ENCODE results near the gene MYLK4.

MYLK4 gene

DNA sequence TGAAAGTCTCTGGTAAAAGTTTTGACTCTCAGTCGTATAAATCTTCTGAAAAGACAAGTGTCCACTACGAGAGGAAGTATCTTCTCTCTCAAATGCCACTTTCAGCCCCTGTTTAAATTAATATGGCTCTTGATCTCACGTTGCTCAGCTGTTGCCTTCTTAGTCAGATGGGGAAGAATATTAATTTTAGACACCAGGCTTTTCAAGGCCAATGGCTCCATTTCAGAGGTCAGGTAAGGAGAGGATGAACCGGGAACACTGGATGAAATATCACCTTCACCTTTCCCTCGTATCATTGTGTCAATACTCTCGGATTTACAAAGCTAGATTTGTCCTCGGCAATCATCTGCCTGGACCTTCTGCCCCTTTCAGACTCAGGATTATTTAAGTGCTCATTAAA lies at the start of gene MYLK4:
Gene MYLK4, minus strand, starts transcription at position 91 of the 400 bp plus-strand sequence. CDS start 1,628 bp downstream, outside the sequence.
- no peak for DNase-seq
- TF ChIP-seq POLR2A (IDR thresholded peaks at IDR 0.05; ENCODE audit: low read length) = no peak
- TF ChIP-seq GATA1 (IDR thresholded peaks at IDR 0.05; ENCODE audit: low read depth, low read length) = no peak

GRCh38 chr6:2799936-2800527 lies 49.3 kb upstream of the MYLK4 start:
- DNase-seq = peak in 1 of 2 experiments; percentile 42
- TF ChIP-seq GATA1 (IDR thresholded peaks at IDR 0.05; ENCODE audit: low read depth, low read length) (no peak), POLR2A (IDR thresholded peaks at IDR 0.05; ENCODE audit: low read length) (peak; percentile 43)

- no peak for DNase-seq
Measured at GRCh38 chr6:2798586-2799134, 47.9 kb upstream of the MYLK4 start.

DNA sequence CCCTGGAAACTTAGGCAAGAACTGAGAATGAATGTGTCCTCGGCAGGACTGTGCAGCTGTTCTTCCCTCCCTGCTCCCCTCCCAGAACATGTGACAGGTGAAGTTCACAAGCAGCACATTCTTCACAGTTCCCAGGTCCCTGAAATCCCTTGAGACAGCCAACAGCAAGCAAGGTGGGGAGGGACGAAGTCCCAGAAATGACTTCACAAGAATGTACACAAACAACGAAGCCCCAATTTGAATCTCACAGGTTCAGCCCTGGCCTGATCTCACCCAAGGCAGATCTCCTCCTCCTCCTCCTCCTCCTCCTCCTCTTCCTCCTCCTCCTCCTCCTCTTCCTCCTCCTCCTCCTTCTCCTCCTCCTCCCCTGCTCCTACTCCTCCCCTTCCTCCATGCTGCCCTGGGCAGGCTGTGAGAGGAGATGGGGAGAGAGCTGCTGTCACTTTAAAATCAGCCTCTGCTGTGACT lies 46.9 kb upstream of the MYLK4 start:
- no peak for DNase-seq
- TF ChIP-seq POLR2A (IDR thresholded peaks at IDR 0.05; ENCODE audit: low read length) = no peak
- no peak for TF ChIP-seq GATA1 (IDR thresholded peaks at IDR 0.05; ENCODE audit: low read depth, low read length)

More at GRCh38 chr6:2798586-2799134, 47.9 kb upstream of the MYLK4 start:
- TF ChIP-seq GATA1 (IDR thresholded peaks at IDR 0.05; ENCODE audit: low read depth, low read length) (no peak), POLR2A (IDR thresholded peaks at IDR 0.05; ENCODE audit: low read length) (no peak)

- TF ChIP-seq GATA1 (IDR thresholded peaks at IDR 0.05; ENCODE audit: low read depth, low read length) (no peak), POLR2A (IDR thresholded peaks at IDR 0.05; ENCODE audit: low read length) (no peak)
- DNase-seq = no peak
Measured at GRCh38 chr6:2796861-2797260, 46.1 kb upstream of the MYLK4 start.

GRCh38 chr6:2795956-2796355 lies 45.2 kb upstream of the MYLK4 start:
- DNase-seq = no peak
- TF ChIP-seq GATA1 (IDR thresholded peaks at IDR 0.05; ENCODE audit: low read depth, low read length) (no peak), POLR2A (IDR thresholded peaks at IDR 0.05; ENCODE audit: low read length) (no peak)

DNA sequence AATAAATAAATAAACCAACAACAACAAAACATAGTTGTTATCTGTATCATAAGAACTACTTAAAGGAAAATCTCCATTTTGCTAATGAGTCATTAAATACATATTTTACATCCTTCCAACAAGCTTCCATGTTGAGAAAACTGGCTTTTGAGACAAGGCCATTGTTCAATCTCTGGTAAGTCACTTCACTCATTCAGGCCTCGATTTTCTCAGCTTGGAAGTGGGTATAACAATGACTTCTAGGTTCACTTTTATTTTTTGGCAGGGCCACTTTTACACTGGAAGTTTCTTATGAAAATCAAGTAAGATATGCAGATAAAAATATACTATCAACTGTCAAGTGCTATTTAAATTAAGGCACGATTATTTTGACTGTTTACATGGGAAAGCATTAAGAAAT lies 44.4 kb upstream of the MYLK4 start:
- TF ChIP-seq GATA1 (IDR thresholded peaks at IDR 0.05; ENCODE audit: low read depth, low read length) (no peak), POLR2A (IDR thresholded peaks at IDR 0.05; ENCODE audit: low read length) (no peak)

DNA sequence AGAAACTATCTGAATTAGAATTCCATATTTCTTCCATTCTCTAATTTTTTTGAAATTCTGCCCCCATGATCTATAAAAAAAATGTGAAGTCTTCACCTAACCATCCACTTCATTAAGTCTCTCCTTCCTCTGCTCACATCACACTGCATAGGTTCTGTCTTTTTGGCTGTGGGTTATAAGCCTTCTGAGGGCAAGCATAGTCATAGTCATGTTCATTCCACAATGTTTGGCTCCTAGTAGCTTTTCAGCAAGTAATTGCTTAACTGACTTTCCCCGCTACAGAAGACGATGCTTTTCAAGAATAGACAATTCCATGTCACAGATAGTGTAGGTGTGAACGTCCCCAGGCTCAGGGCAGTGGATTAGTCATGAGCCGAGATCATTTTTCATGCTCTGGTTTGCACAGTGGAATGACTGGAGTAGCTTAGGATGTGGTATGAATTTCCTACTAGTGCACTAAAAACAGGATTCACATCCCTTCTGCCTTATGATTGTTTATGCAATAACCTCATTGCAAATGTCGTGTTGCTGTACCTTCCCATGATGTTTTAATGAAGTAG lies 43.5 kb upstream of the MYLK4 start:
- TF ChIP-seq GATA1 (IDR thresholded peaks at IDR 0.05; ENCODE audit: low read depth, low read length) (no peak), POLR2A (IDR thresholded peaks at IDR 0.05; ENCODE audit: low read length) (no peak)
- no peak for DNase-seq

More for the DNA sequence above, 44.4 kb upstream of the MYLK4 start:
- no peak for DNase-seq

GRCh38 chr6:2793534-2794151 lies 42.9 kb upstream of the MYLK4 start:
- TF ChIP-seq GATA1 (IDR thresholded peaks at IDR 0.05; ENCODE audit: low read depth, low read length) (no peak), POLR2A (IDR thresholded peaks at IDR 0.05; ENCODE audit: low read length) (no peak)
- peak; percentile 36 to 47 for DNase-seq

DNA sequence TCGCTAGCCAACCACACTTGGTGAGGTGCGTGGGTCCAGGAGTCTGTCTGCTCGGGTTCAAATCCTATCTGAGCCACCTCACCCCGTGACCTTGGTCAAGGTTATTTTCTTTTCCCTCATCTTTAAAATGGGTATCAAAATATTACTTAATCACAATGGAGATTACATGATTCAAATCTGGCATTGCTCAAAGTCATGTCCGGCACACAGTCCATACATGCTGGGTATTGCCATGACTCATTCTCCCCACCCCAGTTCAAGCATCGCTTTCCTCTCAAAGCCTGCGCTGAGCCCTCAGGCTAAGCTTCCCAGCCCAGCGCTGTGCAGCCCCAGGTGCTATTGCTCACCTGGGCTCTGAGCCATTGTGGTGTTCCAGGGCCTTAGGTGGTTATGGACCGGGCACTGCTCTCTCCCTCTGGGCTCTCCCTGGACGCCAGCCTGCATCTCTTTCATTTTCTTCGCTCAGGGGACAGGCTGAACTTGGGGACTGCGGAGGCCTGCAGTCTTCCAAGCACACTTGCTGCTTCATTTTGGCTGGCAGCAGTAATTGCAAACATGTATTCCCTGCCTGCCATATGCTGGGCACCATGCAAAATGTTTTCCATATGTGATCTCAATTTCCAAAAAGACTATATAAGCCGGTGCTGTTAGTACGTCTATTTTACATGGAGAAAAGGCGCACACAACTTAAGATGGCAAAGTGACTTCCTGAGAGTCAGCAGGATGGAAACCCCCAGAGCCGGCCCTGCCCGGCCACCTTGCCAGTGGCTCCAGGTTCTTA lies 41.8 kb upstream of the MYLK4 start:
- TF ChIP-seq GATA1 (IDR thresholded peaks at IDR 0.05; ENCODE audit: low read depth, low read length) (no peak), POLR2A (IDR thresholded peaks at IDR 0.05; ENCODE audit: low read length) (no peak)
- DNase-seq = no peak

DNA sequence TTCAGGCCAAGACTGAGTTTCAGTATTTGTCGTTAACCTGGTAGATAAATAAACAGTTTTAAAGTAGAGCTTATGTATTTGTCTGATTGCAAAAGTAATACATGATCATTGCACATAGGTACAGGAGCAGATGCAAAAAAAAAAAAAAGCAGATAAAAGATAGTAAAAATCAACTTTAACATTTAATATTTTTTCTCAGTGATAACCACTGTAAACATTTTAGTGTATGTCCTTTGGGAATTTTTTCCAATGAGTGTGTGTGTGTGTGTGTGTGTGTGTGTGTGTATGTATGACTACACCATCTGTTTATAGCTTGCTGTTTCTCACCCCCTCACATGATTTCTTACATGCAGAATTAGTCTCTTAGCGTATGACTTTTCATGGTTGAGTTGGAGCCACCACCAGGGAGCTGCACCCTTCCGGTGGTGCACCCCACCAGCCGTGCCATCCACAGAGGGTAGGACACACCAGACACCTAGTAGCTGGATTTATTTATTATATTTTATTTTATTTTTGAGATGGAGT lies 40.8 kb upstream of the MYLK4 start:
- no peak for DNase-seq
- TF ChIP-seq POLR2A (IDR thresholded peaks at IDR 0.05; ENCODE audit: low read length) = no peak
- no peak for TF ChIP-seq GATA1 (IDR thresholded peaks at IDR 0.05; ENCODE audit: low read depth, low read length)

DNA sequence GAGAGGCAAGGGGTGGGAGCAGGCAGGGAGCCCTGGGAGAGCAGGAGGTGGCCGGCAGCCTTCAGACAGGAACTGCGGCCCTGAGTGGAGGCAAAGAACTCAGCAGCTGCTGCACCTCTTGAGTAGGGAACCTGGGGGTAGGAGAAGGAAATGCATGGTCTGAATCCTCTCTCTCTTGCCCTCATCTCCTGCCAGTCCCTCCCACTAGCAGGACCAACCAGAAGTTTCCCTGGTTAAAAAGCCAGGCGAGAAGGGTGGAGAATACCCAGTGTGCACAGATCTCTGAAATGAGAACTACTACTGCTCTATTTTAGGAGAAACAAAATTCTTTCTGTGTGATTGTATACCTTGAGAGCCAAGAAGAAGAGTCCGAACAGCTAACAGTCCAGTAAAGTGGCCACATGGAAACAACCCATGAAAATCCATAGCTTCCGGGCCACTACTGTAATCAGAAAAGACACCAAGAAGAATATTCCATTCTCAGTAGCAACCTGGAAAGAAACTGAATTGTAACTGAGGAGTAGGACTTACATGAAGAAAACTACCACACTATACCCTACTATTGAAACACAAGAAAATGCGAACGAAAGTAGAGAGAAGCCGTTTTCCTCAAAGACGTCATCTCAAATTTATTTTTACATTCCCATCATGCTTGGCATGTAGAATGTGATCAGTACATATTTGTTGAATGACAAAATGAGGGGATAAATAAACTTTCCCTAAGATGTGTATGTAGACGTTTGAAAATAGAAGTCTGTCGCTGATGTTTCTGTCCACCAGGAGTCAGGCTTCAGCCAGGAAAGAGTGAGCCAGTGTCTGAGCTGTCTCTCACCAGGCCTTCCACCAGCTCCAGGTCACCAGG lies 40.1 kb upstream of the MYLK4 start:
- TF ChIP-seq POLR2A (IDR thresholded peaks at IDR 0.05; ENCODE audit: low read length) (no peak), GATA1 (IDR thresholded peaks at IDR 0.05; ENCODE audit: low read depth, low read length) (no peak)
- DNase-seq = peak; percentile 74 to 77

GRCh38 chr6:2786269-2786668 lies 35.5 kb upstream of the MYLK4 start:
- DNase-seq = no peak
- TF ChIP-seq POLR2A (IDR thresholded peaks at IDR 0.05; ENCODE audit: low read length) = no peak
- TF ChIP-seq GATA1 (IDR thresholded peaks at IDR 0.05; ENCODE audit: low read depth, low read length) = no peak
